Activated CD8-positive, alpha-beta memory T cell treated with anti-CD3 and anti-CD28 coated beads for 1 hour (primary cell): ENCODE results near the gene KCNQ4.

ENCODE experiments used
- DNase-seq, 2 donors: peaks; one replicate each; pipeline ENCODE4 v3.0.0-alpha.2; 2020; ENCODE audit warnings: low read depth in 1 of 2; ENCODE audit errors: extremely low read depth in 1 of 2

KCNQ4 gene

DNA sequence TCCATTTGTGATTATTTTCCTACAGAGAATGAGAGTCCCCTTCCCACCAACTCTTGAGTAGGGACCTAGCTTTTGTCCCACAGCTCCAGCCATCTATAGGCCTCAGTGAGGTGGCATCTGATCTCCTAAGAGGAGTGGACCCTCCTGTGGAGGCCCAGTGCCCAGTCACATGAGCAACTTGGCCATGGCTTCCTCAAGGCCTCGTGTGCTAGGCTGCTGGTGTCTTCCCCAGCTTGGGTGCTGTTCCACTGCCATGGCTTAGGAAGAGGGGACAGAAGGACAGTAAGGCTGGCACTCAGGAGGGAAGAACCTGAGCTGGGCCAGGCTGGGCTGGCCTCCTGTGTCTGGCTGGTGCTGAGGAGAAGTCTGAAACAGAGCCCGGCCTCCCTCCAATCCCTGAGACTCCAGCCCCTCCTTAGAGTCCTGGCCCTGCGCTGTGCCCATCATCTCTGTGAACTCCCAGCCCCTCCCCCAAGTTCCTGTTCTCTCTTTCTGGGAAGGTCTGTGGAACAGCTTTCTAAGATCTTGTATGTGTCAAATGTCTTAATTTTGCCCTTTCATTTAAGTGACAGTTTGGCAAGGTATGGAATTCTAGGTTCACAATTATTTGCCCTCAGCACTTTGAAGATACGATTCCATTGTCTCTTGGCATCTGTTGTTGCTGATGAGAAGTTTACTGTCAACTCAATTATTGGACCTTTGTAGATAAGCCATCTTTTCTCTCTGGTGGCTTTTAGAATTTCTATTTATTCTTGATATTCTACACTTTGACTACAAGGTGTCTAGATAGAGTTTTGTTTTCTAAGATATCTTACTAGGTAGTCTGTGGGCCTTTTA is 7.1 kb upstream of the KCNQ4 start:
- no peak for DNase-seq

GRCh38 chr1:40777224-40777970 is 6.2 kb upstream of the KCNQ4 start:
- no peak for DNase-seq

DNA sequence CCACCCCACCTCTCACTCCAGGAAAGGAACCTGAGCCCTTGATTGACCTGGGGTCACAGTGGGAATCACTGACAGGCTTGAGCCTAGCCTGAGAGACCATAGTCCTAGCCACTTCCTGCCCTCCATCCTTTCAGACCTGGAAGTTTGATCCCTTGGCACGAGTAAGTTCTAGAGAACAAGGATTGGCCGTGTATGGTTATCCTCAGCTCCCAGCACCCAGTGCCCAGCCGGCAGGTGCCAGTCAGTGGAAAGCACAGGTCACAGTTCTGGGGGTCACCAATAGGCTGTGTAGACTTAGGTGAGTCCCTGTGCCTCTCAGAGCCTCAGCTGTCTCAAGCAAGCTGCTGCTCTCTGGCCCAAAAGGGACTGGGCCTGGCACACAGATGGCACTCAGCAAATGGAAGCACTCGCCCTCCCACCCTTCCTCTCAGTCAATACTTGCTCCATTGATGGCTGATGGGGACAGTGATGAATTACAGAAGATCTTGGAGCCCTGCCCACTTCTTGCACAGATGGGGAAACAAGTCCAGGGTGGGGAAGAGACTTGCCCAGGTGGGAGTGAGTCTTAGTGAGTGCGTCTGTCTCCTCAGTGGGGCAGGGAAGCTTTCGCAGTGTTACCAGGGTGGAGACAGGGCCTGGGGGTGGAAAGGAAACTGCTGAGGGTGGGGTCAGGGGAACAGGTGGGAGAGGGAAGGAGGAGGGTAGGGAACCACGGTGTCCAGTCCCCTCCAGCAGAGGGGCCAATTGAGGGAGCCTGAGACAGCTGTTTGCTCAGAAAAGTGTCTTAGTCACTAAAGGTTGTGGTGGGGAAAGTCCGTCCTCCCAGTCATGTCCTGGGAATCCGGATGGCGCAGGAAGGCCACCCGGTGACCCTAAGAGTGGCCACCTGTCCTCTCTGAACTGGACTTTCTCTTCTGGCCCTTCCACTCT is 2.6 kb upstream of the KCNQ4 start:
- no peak for DNase-seq

- DNase-seq: no peak
These were observed 2.0 kb upstream of the KCNQ4 start for GRCh38 chr1:40781608-40781971.

DNA sequence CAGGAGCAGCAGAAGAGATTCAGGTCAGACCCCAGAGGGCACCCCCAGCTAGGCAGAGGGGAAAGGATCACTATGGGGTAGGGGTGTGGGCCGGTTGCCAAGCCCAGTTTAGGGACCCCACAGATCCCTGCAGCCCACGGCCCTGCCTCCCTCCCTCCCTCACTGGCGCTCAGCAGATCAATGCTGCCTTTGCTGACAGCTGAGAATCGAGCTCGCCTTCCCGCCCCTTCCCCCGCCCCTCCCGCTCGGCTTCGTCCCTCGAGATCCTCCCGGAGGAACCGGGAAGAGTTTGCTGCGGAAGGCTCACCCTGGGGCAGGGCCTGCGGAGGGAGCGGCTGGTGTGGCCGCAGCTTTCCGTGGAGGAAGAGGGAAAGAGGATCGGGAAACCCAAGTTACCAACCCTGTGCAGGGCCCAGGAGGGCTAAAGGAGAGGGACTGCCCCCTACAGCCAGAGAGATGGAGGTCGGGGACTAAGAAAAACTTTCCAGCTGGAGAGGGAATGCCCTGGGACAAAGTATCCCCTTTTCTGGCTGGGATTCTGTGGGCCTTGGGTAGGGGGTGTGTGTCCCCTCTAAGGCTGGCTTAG is 1.1 kb upstream of the KCNQ4 start:
- no peak for DNase-seq

- no peak for DNase-seq
These were observed 669 bp downstream of the KCNQ4 start for GRCh38 chr1:40784141-40784770.

DNA sequence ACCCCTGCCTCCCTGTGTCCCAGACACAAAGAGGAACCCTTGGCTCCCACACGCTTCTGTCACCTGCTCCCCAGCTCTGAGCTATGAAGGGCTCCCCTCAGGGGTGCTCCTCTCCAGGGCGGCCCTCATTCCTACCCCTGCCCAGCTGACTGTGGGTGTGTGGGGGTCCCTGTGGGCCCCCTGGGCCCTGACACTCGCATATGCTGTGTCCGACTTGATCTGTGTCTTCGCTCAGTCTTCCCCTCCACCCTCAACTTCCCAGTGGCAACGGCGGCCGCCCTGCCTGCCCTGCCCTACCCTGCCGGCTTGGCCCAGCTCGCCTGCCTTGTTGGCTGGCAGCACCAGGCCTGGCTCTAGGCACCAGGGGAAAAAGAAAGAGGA is 1.2 kb downstream of the KCNQ4 start:
- DNase-seq: no peak

DNA sequence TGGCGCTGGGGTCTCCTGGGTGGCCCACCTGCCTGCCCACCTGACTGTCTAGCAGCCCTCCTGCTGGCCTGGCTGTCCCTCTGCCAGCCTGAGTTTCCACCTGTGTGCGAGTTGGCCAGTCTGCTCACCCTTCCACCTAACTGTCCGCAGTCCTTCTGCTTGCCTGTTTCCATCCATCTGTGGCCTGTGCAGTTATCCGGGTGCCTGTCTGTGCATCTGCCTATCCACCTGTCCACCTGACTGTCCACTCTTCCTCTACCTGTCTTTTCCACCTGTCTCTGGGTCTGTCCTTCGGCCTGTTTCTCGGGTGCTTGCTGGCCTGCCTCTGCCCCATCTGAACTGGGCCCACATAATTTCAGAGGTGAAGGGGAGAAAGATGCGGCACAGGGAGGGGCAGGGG is 1.9 kb downstream of the KCNQ4 start:
- DNase-seq: no peak

GRCh38 chr1:40786171-40786994 is 2.8 kb downstream of the KCNQ4 start:
- DNase-seq: no peak

- no peak for DNase-seq
These were observed 3.6 kb downstream of the KCNQ4 start for GRCh38 chr1:40786995-40787705.

DNA sequence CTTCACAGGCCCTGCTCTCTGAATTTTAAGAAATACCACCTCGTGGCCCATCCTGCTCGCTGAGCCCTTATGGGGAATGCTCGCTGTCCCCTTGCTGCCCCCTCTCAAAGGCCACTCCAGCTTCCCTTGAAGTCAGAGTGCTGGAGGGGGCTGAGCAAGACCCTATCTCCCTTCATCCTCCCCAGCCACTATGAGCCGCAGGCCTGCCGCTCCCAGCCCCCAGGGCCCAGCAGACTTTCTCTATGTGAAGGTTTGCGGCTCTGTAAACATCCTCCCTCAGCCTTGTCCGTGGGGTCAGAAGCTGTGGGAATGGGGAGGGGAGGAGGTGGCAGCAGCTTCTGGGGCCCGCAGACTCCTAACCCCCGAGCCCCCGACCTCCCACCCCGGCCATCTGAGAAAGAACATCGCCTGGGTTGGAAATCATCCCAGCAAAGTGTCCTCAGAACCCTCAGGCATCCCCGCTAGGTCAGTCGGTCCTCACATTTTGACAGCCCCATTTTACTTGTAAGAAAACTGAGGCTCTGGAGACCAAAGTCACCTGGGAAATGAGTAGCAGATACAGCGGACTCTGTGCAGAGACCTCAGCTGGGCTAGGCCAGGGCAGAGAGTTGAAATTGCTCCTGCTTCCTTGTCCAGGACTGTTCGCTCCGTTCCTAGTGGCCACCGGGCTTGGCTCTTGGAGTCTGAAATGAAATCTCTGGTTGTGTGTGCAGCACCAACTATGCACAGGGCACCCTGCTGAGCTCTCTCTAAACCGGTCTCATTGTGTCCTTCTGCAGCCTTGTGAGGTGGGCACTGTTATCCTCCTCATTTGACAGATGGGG is 4.4 kb downstream of the KCNQ4 start:
- no peak for DNase-seq

- no peak for DNase-seq
These were observed 5.2 kb downstream of the KCNQ4 start for GRCh38 chr1:40788561-40789341.

DNA sequence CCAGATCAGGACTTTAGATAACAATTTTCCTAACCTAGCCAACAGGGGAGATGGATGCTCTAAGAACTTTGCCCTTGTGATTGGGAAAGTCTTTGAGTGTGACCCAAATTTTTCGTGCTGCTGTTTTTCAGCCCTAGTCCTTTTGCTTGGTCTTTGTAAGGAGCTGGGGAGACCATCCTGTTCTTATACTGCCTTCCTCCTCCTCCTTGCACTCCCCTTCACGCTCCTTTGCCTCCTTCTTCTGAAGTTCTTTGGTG is 5.7 kb downstream of the KCNQ4 start:
- DNase-seq: no peak

- DNase-seq: no peak
These were observed 6.3 kb downstream of the KCNQ4 start for GRCh38 chr1:40789661-40790430.

DNA sequence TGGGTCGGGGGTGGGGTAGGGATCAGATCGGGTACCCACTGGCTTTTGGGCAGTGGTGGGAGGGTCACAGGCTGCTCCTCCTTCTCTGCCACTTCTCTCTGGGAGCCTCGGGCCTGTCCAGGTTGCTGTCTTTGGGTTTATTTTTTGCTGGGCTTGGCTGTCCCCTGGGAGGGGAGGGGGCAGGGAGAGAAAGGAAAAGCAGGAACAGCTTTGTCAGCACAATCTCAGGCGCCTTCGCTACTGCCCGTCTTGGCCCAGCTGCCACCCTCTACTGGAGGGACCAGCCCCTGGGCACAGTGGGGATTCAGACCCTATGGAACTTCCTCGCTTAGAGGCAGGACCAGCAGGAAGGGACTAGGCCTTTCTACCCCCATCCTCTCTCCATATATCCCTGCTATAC is 8.4 kb downstream of the KCNQ4 start:
- DNase-seq: no peak

DNA sequence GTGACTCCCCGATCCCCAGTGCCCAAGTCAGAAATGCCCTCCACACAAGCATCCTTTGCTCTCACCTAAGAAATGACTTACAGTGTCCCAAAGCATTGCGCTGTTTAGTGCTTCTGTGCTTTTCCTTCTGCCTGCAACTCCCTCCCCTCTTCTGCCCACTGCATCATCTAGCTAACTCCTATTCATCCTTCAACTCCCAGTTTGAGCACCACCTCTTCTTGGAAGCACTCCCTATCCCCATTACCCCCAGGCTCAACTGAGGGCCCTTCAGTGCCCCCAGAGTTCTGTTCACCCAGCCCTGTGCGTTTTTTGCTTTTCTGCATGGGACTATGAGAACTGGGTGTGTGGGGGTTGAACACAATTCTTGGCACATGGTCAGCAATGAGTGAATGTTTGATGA is 10.0 kb downstream of the KCNQ4 start:
- DNase-seq: no peak

DNA sequence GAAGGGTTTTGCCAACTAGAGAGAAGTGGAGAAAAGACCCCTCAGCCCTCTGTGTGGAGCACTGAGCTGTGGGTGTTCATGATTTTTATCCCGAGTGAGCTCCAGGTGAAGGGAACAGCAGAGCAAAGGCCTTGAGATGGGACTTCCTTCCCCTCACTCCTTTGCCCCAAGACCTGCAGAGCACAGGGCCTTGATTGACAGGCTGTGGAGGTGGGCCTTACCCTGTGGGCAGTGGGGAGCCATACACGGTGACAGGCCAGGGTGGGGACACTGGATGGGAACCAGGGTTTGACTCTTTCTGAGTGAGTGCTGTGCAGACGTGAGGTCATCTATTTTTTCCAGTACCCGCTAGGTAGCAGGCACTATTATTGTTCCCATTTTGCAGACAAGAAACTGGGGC is 10.5 kb downstream of the KCNQ4 start:
- no peak for DNase-seq
